Fibroblast of pulmonary artery (primary cell): ENCODE results near the gene UBL4A.

ENCODE experiments used
- DNase-seq: peaks from one replicate; pipeline ENCODE4 v3.0.0-alpha.2; 2010; ENCODE audit warnings: low read depth
- H3K4me3 ChIP-seq: replicated peaks from 2 replicates; pipeline ENCODE4 v1.5.1; 2011; ENCODE audit warnings: low read depth, mild to moderate bottlenecking, control low read depth, low read length, moderate library complexity
- TF ChIP-seq, protein P1 (sequence below): IDR thresholded peaks from 2 replicates; pipeline ENCODE4 v1.5.1; 2011; ENCODE audit warnings: mild to moderate bottlenecking, control low read depth, low read length, inconsistent platforms; ENCODE audit errors: missing control alignments

UBL4A gene

DNA sequence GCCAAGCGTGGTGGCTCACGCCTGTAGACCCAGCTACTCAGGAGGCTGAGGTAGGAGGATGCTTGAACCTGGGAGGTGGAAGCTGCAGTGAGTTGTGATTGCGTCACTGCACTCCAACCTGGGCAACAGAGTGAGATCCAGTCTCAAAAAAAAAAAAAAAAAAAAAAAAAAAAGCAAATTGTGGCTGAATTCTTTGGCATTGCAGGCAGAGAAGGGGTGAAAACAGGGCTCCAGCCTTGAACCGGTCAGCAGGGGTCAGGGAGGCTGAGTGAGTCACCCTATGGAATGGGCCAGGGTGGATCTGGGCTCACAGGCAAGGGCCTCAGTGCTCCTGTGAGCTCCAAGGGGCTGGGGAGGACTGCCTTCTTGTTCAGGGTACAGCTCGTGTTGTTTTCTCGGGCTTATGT, 42.8 kb upstream of the UBL4A start:
- TF ChIP-seq, protein P1, sequence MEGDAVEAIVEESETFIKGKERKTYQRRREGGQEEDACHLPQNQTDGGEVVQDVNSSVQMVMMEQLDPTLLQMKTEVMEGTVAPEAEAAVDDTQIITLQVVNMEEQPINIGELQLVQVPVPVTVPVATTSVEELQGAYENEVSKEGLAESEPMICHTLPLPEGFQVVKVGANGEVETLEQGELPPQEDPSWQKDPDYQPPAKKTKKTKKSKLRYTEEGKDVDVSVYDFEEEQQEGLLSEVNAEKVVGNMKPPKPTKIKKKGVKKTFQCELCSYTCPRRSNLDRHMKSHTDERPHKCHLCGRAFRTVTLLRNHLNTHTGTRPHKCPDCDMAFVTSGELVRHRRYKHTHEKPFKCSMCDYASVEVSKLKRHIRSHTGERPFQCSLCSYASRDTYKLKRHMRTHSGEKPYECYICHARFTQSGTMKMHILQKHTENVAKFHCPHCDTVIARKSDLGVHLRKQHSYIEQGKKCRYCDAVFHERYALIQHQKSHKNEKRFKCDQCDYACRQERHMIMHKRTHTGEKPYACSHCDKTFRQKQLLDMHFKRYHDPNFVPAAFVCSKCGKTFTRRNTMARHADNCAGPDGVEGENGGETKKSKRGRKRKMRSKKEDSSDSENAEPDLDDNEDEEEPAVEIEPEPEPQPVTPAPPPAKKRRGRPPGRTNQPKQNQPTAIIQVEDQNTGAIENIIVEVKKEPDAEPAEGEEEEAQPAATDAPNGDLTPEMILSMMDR, result no peak
- DNase-seq, result peak; percentile 34
- no peak overlapping the region for H3K4me3 ChIP-seq

DNA sequence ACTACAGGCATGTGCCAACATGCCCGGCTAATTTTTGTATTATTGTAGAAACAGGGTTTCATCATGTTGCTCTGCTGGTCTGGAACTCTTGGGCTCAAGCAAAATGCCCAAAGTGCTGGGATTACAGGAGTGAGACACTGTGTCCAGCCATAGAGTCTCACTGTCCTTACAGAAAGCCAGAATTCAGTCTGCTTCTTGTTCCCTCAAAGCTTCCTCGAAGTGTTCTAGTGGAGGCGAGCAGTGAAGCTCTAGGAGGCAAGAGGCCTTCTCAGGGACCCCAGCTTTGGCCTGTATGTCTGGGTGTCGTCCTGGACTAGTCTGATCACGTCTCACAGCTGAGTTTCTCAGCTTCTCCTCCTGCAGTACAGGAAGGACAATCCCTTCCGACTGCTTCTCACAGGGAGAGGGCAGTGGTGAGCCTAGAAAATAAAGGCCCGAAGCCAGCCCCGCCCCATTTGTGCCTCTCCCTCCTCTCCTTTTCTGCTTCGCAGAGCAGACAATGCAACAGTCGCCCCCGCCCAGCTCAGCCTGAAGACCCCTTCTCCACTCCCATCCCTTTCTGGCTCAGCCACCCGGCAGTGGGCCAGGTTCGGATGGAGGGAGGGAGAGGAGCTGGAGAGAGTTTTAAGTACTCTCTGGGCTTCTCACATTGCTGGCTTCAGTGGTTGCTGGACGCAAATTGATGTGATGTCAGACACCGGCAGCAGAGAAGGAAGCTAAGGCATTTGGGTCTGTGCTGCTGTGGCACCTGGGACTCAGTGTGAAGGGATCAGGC, 40.7 kb upstream of the UBL4A start:
- H3K4me3 ChIP-seq, result peak overlapping the region; percentile 19
- TF ChIP-seq, protein P1, result peak; percentile 60
- peak; percentile 82 for DNase-seq

DNA sequence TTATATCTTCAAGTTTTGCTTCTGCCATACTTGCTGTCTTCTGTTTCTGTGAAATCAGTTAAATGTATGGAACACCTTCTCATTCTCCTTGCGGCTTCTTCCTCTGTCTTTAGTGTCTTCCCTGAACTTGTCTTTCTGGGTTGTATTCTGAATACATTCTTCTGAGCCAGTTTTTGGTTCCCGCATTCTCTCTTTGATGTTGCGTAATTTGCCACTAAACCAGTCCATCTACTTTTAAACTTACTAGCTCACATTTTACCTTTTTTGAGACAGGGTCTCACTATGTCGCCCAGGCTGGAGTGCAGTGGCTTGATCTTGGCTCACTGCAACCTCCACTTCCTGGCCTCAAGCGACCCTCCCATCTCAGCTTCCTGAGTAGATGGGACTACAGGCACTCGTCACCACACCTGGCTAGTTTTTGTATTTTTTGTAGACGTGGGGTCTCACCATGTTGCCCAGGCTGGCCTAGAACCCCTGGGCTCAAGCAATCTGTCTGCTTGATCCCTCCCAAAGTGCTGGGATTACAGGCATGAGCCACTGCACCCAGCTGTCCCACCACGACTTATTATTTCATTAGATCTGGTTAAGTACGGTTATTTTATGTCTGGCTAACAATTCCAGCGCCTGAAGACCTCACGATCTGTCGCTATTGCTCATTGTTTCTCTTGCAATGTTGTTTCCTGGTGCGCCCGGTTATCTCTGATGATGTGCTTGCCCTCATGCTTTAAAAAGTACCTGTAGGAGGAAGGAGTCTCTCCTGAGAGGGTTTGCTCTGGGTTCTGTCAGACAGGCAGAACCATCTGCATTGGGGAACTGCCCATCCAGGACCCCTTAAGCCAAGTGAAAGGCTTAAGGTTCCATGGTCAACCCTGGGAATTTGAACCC, 39.4 kb upstream of the UBL4A start:
- TF ChIP-seq, protein P1, result no peak
- no peak overlapping the region for H3K4me3 ChIP-seq
- DNase-seq, result no peak

DNA sequence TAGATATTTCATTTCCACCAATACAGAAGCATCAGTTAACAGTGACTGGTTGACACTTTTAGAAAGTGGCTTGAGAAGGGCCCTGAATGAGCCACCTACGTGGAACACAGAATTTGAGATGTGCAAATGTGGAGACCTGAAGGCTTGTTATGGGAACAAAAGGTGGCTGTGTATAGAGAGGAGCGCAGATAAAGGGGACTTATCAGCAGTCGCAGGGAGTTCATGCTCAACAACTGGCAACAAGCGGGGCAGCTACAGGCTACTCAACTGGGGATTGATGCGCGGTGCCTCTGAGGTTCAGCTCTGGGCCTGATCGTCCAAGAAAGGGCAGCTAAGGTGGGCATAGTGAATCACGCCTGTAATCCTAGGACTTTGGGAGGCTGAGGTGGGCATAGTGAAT, 33.0 kb upstream of the UBL4A start:
- no peak overlapping the region for H3K4me3 ChIP-seq
- TF ChIP-seq, protein P1, result no peak
- DNase-seq, result no peak

DNA sequence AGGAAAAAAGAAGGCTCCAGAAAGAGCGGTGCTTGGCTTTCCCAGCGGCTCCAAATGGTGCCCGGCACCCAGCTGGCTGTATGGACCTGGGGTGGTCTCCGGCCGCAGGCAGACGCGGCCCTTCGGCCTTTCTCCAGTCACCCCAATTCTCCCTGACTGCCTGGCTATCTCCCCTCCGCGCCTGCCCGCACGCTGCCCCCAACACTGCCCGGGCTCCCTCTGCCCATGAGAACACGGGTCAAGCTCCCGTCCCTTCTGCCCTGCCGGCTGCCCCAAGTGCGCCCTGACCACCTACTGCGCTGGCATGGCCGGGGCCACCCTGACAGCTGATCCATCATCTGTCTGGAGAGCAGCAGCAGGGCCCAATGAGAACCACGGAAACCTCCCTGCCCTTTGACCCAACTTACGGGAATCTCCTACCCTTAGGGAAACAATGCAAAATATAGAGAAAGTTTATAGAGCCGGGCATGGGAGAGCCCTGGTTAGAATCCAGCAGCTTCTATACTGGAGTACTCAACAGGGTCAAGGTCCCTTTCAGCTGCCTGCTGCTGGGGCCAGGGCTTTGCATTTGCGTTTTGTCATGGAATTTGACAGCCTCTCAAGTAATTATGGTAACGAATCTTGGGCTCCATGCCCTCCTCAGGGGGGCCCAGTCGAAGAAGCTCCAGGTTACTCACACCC, 30.8 kb upstream of the UBL4A start:
- no peak overlapping the region for H3K4me3 ChIP-seq
- DNase-seq, result no peak
- TF ChIP-seq, protein P1, result no peak

DNA sequence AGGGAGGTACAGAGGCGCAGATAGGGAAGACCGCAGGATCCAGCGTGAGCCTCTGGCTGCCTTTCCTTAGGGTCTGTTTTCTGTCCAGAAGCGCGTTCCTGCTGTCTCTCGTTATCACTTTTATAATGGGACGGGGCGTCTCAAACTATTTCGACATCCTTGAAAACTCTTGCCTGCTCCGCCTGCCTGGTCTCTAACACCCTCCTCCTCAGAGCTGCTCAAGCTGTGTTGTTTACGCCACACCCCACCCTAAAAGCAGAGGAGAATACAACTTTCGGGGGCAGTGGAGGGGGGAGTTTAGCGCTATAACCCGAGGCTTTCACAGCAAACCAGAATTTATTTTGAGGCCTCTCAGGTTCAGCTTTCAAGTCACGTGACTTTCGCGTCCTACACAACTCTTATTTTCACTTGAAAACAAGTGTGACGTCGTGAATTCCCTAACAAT, 30.3 kb upstream of the UBL4A start:
- peak; percentile 89 for DNase-seq
- TF ChIP-seq, protein P1, result no peak
- peak overlapping the region; percentile 48 for H3K4me3 ChIP-seq
